ENCODE results near the gene KIAA1210.

Gene KIAA1210

GRCh38 chrX:119127650-119128049 lies at the start of gene KIAA1210:
Gene KIAA1210, minus strand, starts transcription at chrX:119127812. Its CDS starts 4,170 bp downstream, at chrX:119123642.
- Histone ChIP-seq H3K36me3 (ENCODE audit: insufficient read depth, low read length) (no peaks in the 10 kb centered on the region), H3K9me3 (ENCODE audit: control insufficient read depth, insufficient read depth, low read length) (no peaks in the 10 kb centered on the region), H3K9ac (ENCODE audit: low read depth, low read length) (no peak within 1 kb of the TSS), H3K4me1 (ENCODE audit: insufficient read depth, low read length) (no peaks in the 10 kb centered on the region)

- Histone ChIP-seq H3K9ac (ENCODE audit: low read depth, low read length) (no peak overlapping the region), H3K9me3 (ENCODE audit: control insufficient read depth, insufficient read depth, low read length) (no peaks in the 10 kb centered on the region), H3K4me1 (ENCODE audit: insufficient read depth, low read length) (no peaks in the 10 kb centered on the region), H3K36me3 (ENCODE audit: insufficient read depth, low read length) (no peaks in the 10 kb centered on the region)
These were observed 49.7 kb upstream of the KIAA1210 start for GRCh38 chrX:119177278-119177677.

- no peaks in the 10 kb centered on the region for H3K4me1 ChIP-seq (ENCODE audit: insufficient read depth, low read length)
- no peak overlapping the region for H3K9ac ChIP-seq (ENCODE audit: low read depth, low read length)
- no peaks in the 10 kb centered on the region for H3K36me3 ChIP-seq (ENCODE audit: insufficient read depth, low read length)
- no peaks in the 10 kb centered on the region for H3K9me3 ChIP-seq (ENCODE audit: control insufficient read depth, insufficient read depth, low read length)
These were observed 47.3 kb upstream of the KIAA1210 start for GRCh38 chrX:119174900-119175299.

GRCh38 chrX:119168104-119168503 lies 40.5 kb upstream of the KIAA1210 start:
- H3K9ac ChIP-seq (ENCODE audit: low read depth, low read length) = no peak overlapping the region
- H3K36me3 ChIP-seq (ENCODE audit: insufficient read depth, low read length) = no peaks in the 10 kb centered on the region
- H3K4me1 ChIP-seq (ENCODE audit: insufficient read depth, low read length) = no peaks in the 10 kb centered on the region
- no peaks in the 10 kb centered on the region; the same call in 1 of the 2 replicates for H3K9me3 ChIP-seq (ENCODE audit: control insufficient read depth, insufficient read depth, low read length)

GRCh38 chrX:119158226-119158625 lies 30.6 kb upstream of the KIAA1210 start:
- H3K9me3 ChIP-seq (ENCODE audit: control insufficient read depth, insufficient read depth, low read length) = no peaks in the 10 kb centered on the region; the same call in 1 of the 2 replicates
- no peak overlapping the region for H3K9ac ChIP-seq (ENCODE audit: low read depth, low read length)
- no peaks in the 10 kb centered on the region for H3K36me3 ChIP-seq (ENCODE audit: insufficient read depth, low read length)
- H3K4me1 ChIP-seq (ENCODE audit: insufficient read depth, low read length) = no peaks in the 10 kb centered on the region

GRCh38 chrX:119156241-119156640 lies 28.6 kb upstream of the KIAA1210 start:
- no peaks in the 10 kb centered on the region for H3K9me3 ChIP-seq (ENCODE audit: control insufficient read depth, insufficient read depth, low read length)
- H3K36me3 ChIP-seq (ENCODE audit: insufficient read depth, low read length) = no peaks in the 10 kb centered on the region
- H3K4me1 ChIP-seq (ENCODE audit: insufficient read depth, low read length) = no peaks in the 10 kb centered on the region
- H3K9ac ChIP-seq (ENCODE audit: low read depth, low read length) = no peak overlapping the region

GRCh38 chrX:119155416-119156035 lies 27.9 kb upstream of the KIAA1210 start:
- H3K9ac ChIP-seq (ENCODE audit: low read depth, low read length) = no peak overlapping the region
- no peaks in the 10 kb centered on the region for H3K9me3 ChIP-seq (ENCODE audit: control insufficient read depth, insufficient read depth, low read length)
- no peaks in the 10 kb centered on the region for H3K36me3 ChIP-seq (ENCODE audit: insufficient read depth, low read length)
- no peaks in the 10 kb centered on the region for H3K4me1 ChIP-seq (ENCODE audit: insufficient read depth, low read length)

- H3K9me3 ChIP-seq (ENCODE audit: control insufficient read depth, insufficient read depth, low read length) = no peaks in the 10 kb centered on the region
These were observed 23.4 kb upstream of the KIAA1210 start for GRCh38 chrX:119151051-119151380.

GRCh38 chrX:119150163-119151050 lies 22.8 kb upstream of the KIAA1210 start:
- H3K36me3 ChIP-seq (ENCODE audit: insufficient read depth, low read length) = no peaks in the 10 kb centered on the region
- H3K9ac ChIP-seq (ENCODE audit: low read depth, low read length) = no peak overlapping the region; the same call in 1 of the 2 replicates
- H3K4me1 ChIP-seq (ENCODE audit: insufficient read depth, low read length) = no peaks in the 10 kb centered on the region
- no peaks in the 10 kb centered on the region for H3K9me3 ChIP-seq (ENCODE audit: control insufficient read depth, insufficient read depth, low read length)

More at GRCh38 chrX:119151051-119151380, 23.4 kb upstream of the KIAA1210 start:
- no peaks in the 10 kb centered on the region for H3K36me3 ChIP-seq (ENCODE audit: insufficient read depth, low read length)
- H3K9ac ChIP-seq (ENCODE audit: low read depth, low read length) = no peak overlapping the region
- H3K4me1 ChIP-seq (ENCODE audit: insufficient read depth, low read length) = no peaks in the 10 kb centered on the region

GRCh38 chrX:119147486-119147885 lies 19.9 kb upstream of the KIAA1210 start:
- H3K9me3 ChIP-seq (ENCODE audit: control insufficient read depth, insufficient read depth, low read length) = no peaks in the 10 kb centered on the region

GRCh38 chrX:119145241-119145653 lies 17.6 kb upstream of the KIAA1210 start:
- Histone ChIP-seq H3K9me3 (ENCODE audit: control insufficient read depth, insufficient read depth, low read length) (no peaks in the 10 kb centered on the region), H3K9ac (ENCODE audit: low read depth, low read length) (no peak overlapping the region), H3K4me1 (ENCODE audit: insufficient read depth, low read length) (no peaks in the 10 kb centered on the region), H3K36me3 (ENCODE audit: insufficient read depth, low read length) (no peaks in the 10 kb centered on the region)

More at GRCh38 chrX:119147486-119147885, 19.9 kb upstream of the KIAA1210 start:
- Histone ChIP-seq H3K9ac (ENCODE audit: low read depth, low read length) (no peak overlapping the region), H3K4me1 (ENCODE audit: insufficient read depth, low read length) (no peaks in the 10 kb centered on the region), H3K36me3 (ENCODE audit: insufficient read depth, low read length) (no peaks in the 10 kb centered on the region)

GRCh38 chrX:119134466-119134865 lies 6.9 kb upstream of the KIAA1210 start:
- Histone ChIP-seq H3K9ac (ENCODE audit: low read depth, low read length) (no peak overlapping the region), H3K36me3 (ENCODE audit: insufficient read depth, low read length) (no peaks in the 10 kb centered on the region), H3K4me1 (ENCODE audit: insufficient read depth, low read length) (no peaks in the 10 kb centered on the region), H3K9me3 (ENCODE audit: control insufficient read depth, insufficient read depth, low read length) (no peaks in the 10 kb centered on the region)

GRCh38 chrX:119132961-119133360 lies 5.3 kb upstream of the KIAA1210 start:
- H3K4me1 ChIP-seq (ENCODE audit: insufficient read depth, low read length) = no peaks in the 10 kb centered on the region
- no peaks in the 10 kb centered on the region for H3K9me3 ChIP-seq (ENCODE audit: control insufficient read depth, insufficient read depth, low read length)
- H3K9ac ChIP-seq (ENCODE audit: low read depth, low read length) = no peak overlapping the region
- H3K36me3 ChIP-seq (ENCODE audit: insufficient read depth, low read length) = no peaks in the 10 kb centered on the region

GRCh38 chrX:119132316-119132715 lies 4.7 kb upstream of the KIAA1210 start:
- Histone ChIP-seq H3K36me3 (ENCODE audit: insufficient read depth, low read length) (no peaks in the 10 kb centered on the region), H3K4me1 (ENCODE audit: insufficient read depth, low read length) (no peaks in the 10 kb centered on the region), H3K9me3 (ENCODE audit: control insufficient read depth, insufficient read depth, low read length) (no peaks in the 10 kb centered on the region), H3K9ac (ENCODE audit: low read depth, low read length) (no peak overlapping the region)

- Histone ChIP-seq H3K36me3 (ENCODE audit: insufficient read depth, low read length) (no peaks in the 10 kb centered on the region), H3K4me1 (ENCODE audit: insufficient read depth, low read length) (no peaks in the 10 kb centered on the region), H3K9me3 (ENCODE audit: control insufficient read depth, insufficient read depth, low read length) (no peaks in the 10 kb centered on the region), H3K9ac (ENCODE audit: low read depth, low read length) (no peak overlapping the region)
These were observed 3.3 kb upstream of the KIAA1210 start for GRCh38 chrX:119130911-119131310.

Data from ES-I3 (cell line).